ENCODE data around the gene GDI1.

- TF ChIP-seq ESRRA (IDR thresholded peaks at IDR 0.05; ENCODE audit: low read length) (no peak), POU2F2 (IDR thresholded peaks at IDR 0.05; ENCODE audit: borderline replicate concordance, low read depth, low read length) (no peak), SP1 (IDR thresholded peaks at IDR 0.05; ENCODE audit: low read depth, low read length) (no peak), SUZ12 (IDR thresholded peaks at IDR 0.05; ENCODE audit: unreplicated experiment) (no peak), POLR2A (IDR thresholded peaks at IDR 0.05; ENCODE audit: low read depth, low read length) (no peak)
- TF ChIP-seq, protein P1, sequence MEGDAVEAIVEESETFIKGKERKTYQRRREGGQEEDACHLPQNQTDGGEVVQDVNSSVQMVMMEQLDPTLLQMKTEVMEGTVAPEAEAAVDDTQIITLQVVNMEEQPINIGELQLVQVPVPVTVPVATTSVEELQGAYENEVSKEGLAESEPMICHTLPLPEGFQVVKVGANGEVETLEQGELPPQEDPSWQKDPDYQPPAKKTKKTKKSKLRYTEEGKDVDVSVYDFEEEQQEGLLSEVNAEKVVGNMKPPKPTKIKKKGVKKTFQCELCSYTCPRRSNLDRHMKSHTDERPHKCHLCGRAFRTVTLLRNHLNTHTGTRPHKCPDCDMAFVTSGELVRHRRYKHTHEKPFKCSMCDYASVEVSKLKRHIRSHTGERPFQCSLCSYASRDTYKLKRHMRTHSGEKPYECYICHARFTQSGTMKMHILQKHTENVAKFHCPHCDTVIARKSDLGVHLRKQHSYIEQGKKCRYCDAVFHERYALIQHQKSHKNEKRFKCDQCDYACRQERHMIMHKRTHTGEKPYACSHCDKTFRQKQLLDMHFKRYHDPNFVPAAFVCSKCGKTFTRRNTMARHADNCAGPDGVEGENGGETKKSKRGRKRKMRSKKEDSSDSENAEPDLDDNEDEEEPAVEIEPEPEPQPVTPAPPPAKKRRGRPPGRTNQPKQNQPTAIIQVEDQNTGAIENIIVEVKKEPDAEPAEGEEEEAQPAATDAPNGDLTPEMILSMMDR (IDR thresholded peaks at IDR 0.05 in 2 of 3, conservative IDR thresholded peaks at IDR 0.05 in 1 of 3; ENCODE audit: control insufficient read depth in 2 of 3, extremely low read depth in 1 of 3, insufficient read depth in 1 of 3, low read depth in 3 of 3, low read length in 3 of 3) = no peak
These were observed 45.1 kb downstream of the GDI1 start for GRCh38 chrX:154481911-154482601.
